GM03348 (cell line): ENCODE data around the gene CCL17.
"Not testable (repeated sequence)": the region's sequence is repeated elsewhere in the genome, so short reads cannot be mapped to it uniquely, and the experiment has no call there.

ENCODE experiments used
- DNase-seq: peaks from one replicate; pipeline ENCODE4 v3.0.0; 2012; ENCODE audit warnings: low spot score

The CCL17 gene

DNA sequence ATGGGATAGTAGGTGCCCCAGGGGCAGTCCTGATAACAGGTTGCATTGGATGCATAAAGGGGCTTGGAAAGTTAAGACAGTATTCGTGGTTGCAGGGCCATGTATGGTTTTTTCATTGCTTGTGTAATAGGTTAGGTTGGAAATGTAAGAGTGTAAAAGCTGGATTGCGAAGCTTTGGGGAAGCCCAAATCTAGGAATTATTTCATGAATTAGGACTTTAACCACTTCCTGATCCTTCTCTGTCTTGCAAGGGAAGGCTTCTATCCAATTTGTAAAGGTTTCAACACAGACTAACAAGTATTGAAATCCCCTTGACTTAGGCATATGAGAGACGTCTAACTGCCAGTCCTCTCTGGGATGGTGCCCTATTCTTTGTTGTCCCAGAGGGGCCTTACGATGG lies 7.8 kb upstream of the CCL17 start:
- DNase-seq = no peak

DNA sequence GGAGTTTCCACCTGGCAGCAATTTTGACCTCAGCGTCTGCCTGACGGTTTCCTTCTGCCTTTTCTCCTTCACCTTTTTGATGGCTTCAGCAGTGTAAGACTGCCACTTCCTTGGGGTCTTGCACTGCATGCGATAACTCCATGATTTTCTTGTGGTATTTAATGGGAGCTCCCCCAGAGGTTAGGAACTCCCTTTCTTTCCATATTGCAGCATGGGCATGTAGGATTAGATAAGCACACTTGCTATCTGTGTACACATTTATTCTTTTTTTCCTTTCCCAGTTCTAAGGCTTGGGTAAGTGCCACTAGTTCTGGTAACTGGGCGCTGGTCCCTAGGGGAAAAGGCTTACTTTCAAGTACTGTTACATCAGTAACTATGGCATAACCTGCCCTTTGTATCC lies 7.1 kb upstream of the CCL17 start:
- not testable (repeated sequence) for DNase-seq

DNA sequence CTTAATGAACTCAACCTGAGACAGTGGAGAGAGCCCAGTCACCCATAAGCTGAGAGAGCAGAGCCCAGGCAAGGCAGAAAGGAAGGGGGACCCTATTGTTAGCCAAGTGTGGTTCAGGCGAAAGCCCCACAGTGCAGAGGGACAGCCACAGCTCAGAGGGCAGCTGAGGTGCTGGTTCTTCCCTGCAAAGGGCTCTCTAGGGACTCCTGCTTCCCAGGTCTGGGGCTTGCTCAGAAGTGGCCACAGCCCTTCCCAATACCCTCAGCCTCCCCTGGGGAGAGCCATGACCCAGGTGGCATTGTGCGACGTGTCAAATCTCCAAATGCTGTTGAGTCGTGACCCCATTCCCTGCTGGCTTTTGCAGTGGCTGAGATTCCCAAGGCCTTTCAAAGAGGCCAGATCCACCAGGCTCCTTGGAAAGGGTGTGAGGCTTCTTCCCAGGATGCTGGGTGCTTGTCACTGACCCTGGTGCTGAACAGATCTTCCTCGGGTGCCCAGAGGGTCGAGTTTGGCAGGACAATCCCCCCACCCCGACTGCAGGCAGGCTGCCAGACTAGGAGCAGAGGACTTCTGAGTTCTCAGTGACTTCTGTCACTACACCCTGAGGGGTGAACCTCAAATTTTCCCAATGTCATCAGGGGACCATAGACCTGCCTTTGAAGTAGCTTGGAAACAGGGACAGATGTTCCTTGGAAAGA lies 2.5 kb upstream of the CCL17 start:
- DNase-seq = no peak

- DNase-seq = no peak
Measured at GRCh38 chr16:57405097-57405496, 530 bp downstream of the CCL17 start.

DNA sequence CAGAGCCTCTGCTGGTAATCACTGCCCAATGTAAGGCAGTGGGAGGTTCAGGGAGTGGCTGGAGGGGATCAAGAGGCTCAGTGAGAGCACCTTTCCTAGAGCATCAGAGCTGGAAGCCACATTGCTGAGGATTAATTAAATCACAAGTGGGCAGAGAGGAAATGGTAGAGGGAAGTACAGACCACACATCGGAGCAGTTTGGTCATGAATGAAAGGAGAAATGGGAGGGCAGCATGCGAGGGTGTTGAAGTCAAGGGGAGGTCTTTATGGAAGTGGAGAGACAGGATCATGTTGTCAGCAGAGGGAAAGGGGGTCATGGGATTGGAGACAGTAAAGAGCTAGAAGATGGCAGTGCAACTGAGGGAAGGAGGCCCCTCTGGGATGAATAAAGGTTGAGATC lies 2.3 kb downstream of the CCL17 start:
- DNase-seq = no peak

DNA sequence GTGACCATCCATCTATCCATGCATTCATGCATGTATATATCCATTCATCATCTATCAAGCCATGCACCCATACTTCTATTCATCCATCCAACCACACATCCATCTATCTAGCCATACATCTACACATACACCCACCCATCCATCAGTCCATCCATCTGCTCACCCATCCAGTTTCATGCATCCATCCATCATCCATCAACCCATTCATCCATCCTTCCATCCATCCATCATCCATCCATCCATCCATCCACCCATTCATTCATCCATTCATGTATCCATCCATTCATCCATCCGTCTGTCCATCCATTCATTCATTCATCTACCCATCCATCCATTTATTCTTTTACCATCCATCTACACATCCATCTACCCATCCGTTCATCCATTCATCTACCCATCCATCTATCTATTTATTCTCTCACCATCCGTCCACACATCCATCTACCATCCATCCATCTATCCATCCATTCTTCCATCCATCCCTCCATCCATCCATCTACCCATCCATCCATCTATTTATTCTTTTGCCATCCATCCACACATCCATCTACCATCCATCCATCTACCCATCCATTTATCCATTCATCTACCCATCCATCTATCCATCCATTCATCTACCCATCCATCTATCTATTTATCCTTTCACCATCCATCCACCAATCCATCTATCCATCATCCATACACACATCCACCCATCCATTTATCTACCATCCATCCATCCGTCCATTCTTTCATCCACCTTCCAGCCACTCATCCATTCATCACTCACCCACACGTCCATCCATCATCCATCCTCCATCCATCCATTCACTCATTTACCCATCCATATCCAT lies 3.2 kb downstream of the CCL17 start:
- no peak for DNase-seq

DNA sequence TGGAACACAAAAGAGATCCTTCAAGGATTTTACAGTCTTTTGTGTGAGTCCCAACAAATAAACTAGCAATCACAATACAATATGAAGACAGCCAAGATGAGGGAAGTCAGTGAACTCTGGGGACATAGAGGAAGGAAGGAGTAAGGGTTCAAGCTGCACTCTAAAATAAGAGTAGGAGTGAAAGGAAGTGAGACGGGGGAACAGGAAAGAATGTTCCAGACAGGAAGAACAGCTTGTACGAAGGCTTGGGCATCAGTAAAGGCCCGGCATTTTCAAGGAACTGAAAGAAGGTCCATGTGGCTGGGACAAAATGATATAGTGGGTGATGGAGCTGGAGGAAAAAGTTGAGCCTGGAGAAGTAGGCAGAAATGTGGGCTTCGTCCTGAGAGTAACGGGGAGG lies 4.5 kb downstream of the CCL17 start:
- no peak for DNase-seq

- DNase-seq = no peak
Measured at GRCh38 chr16:57409870-57410587, 5.5 kb downstream of the CCL17 start.

GRCh38 chr16:57411362-57411976 lies 6.9 kb downstream of the CCL17 start:
- DNase-seq = no peak

DNA sequence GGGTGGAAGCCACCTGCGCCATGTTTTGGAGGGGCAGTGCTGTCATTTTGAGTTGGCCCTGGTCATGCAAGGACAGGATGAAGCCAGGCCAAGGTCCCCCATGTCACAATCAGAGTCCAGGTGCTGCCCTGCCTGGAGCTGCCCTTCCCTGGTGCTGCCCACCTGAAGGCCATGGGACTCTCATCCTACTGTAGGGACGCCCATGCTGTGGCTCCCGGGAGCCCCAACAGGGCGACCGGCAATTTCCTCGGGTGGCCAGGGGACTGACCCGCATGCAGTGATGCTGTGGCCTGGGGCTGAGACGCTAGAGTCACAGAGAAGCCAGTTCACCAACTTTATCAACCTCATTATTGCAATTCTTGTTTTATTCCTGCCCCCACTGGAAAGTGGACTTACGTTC lies 8.0 kb downstream of the CCL17 start:
- DNase-seq = no peak

DNA sequence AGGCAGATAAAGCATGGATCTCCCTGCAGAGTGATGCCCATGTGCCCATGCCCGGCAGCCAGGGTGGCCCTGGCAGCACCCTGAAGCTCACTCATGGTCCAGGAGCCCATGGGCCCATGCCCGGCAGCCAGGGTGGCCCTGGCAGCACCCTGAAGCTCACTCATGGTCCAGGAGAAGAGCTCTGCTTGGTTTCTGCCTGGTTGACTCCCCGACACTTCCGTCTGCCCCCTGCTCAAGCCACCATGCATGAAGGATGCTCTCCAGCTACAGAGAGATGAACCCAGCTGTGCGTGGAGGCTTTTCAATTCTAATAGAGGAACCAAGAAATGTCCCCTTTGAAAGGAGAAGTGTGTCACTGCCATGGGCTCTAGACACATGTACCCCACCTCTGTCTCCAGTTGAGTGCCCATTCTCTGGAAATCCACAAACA lies 8.7 kb downstream of the CCL17 start:
- DNase-seq = no peak

GRCh38 chr16:57413733-57414132 lies 9.2 kb downstream of the CCL17 start:
- no peak for DNase-seq

DNA sequence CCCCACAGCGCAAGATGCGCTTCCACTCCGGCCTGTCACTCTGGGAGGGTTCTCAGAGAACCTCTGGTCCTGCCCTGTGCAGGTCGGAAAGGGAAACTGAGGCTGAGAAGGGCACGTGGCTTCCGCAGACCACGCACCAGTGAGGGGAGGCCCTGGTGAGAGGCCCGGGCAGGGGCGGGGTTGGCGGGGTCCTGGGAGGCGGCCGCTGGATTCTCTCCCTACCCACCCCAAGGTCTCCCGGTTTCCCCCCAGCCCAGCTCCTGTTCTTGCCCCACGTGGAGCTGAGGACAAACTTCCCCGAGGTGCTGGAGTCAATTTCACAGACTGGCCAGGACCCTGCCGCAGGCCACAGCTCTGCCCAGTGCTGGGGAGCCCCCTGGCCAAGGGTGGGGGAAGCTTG lies 11.5 kb downstream of the CCL17 start:
- no peak for DNase-seq

- no peak for DNase-seq
Measured at GRCh38 chr16:57419506-57419905, 14.9 kb downstream of the CCL17 start.

DNA sequence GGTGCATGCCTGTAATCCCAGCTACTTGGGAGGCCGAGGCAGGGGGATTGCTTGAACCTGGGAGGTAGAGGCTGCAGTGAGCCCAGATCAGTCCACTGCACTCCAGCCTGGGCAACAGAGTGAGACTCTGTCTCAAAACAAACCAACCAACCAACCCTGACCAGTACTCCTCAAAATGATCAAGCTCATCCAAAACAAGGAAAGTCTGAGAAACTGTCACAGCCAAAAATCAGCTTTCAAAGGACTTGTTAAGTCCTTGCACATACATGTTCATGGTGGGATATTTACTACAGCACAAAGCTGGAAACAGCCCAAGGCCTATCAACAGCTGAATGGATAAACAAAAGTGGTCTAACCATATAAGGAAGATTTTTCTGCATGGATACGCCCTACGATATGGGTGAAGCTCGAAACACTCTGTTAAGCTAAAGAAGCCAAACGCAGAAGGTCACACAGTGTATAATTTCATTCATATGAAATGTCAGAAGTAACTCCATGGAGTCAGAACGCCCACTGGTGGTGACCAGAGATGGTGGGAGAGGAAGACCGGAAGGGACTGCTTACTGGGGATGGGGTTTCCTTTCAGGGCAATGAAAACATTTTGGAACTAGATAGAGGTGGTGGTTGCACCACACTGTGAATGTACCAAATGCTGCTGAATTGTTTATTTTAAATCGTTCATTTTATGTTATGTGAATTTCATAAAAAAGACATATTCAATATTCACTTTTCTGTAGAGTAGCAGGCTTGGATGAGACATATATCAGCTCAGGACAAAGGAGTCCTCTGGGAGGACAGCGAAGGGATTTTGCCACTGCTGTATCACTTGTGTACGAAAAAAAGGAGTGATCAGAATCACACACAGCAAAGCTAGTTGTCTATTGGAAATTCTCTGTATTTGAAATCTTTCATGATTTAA lies 17.7 kb downstream of the CCL17 start:
- peak; percentile 67 for DNase-seq

- DNase-seq = no peak
Measured at GRCh38 chr16:57423152-57423551, 18.6 kb downstream of the CCL17 start.

GRCh38 chr16:57424583-57424982 lies 20.0 kb downstream of the CCL17 start:
- DNase-seq = no peak

DNA sequence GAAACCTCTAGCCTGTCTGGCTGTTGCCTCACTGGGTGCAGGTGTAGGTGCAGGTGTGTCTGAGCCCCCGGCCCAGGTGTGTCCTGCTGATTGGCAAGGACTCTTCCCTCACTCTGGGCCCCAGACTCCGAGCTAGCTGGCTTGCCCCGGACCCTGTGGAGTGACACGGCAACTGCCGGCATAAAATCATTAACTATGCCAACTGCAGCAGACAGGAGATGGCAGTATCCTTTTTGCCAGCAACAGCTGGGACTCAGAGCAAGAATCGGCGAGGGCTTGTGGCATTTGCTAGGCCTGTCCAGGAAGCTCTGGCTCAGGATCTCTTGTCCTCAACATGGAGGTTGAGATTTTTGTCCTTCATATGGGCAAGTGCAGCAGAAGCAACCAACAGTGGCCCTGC lies 21.8 kb downstream of the CCL17 start:
- no peak for DNase-seq

GRCh38 chr16:57427307-57427706 lies 22.7 kb downstream of the CCL17 start:
- no peak for DNase-seq

DNA sequence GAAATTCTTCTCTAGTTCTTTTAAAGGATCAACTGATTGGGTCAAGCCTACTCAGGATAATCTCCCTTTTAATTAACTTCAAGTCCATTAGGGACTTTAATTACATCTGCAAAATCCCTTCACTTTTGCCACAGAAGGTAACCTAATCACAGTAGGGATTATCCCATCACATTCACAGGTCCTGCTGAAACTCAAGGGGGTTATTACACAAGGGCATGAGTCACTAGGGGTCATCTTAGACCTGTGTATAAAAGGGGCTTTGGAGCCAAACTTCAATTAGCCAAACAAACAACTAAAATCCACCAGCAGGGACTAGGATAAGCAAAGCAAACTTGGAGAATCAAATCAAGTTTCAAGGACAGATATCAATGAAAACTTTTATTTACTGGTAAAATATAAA lies 23.3 kb downstream of the CCL17 start:
- DNase-seq = no peak

GRCh38 chr16:57430955-57431354 lies 26.4 kb downstream of the CCL17 start:
- no peak for DNase-seq
